ENCODE measurements around the gene FYB1. TPM values are rescaled to one million over a fixed set of nuclear protein-coding genes. Genes with fewer than 3 reads are reported as not detected.

FYB1 gene
- total RNA-seq, 1 experiment from 2014 or later: 0.42 TPM

DNA sequence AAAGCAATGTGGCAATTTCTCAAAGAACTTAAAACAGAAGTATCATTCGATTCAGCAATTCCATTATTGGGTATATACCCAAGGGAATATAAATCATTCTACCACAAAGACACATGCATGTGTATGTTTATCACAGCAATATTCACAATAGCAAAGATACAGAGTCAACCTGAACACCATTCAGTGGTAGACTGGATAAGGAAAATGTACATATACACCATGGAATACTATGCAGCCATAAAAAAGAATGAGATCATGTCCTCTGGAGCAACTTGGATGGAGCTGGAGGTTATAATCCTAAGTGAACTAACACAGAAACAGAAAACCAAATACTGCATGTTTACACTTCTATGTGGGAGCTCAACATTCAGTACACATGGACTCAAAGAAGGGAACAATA, 21.4 kb upstream of the FYB1 start:
- H3K9ac ChIP-seq (ENCODE audit: low read length): no peak overlapping the region
- RAD21 ChIA-PET (ENCODE audit: low non-redundant PET in 1 of 2, low total read pairs in 2 of 2, uncharacterized antibody in 2 of 2, unreplicated experiment in 2 of 2): no interaction called here
- H3K27ac ChIP-seq (ENCODE audit: low read depth, low read length): no peak overlapping the region
- POLR2A ChIA-PET: no interaction called here
- no TSS peak for BruUV-seq (replicated peaks)
- H3K79me2 ChIP-seq (ENCODE audit: insufficient read depth, low read length): no peaks in the 10 kb centered on the region
- H4K20me1 ChIP-seq (ENCODE audit: insufficient read depth): no peaks in the 10 kb centered on the region
- CTCF ChIA-PET: no interaction called here
- H3K4me3 ChIP-seq (replicated peaks in 1 of 2; ENCODE audit: low read depth in 1 of 2, low read length in 2 of 2): no peak overlapping the region
- H3K9me3 ChIP-seq (ENCODE audit: control insufficient read depth in 1 of 2, insufficient read depth in 1 of 2, low read depth in 1 of 2, low read length in 2 of 2): no peaks in the 10 kb centered on the region
- no peak for ATAC-seq
- DNase-seq (ENCODE audit: low read depth, low spot score): no peak
- no peak overlapping the region for H2AFZ ChIP-seq (ENCODE audit: low read depth, low read length, poor library complexity, severe bottlenecking)
- intact Hi-C loops (cut with micrococcal nuclease): no loop called here
- no peaks in the 10 kb centered on the region for H3K36me3 ChIP-seq (ENCODE audit: control insufficient read depth in 1 of 2, insufficient read depth in 2 of 2, low read length in 2 of 2)
- no peak for TF ChIP-seq SIN3A (IDR thresholded peaks at IDR 0.05; ENCODE audit: low read depth)
- no peak for TF ChIP-seq EGR1 (IDR thresholded peaks at IDR 0.05; ENCODE audit: low read depth)
- no peak for TF ChIP-seq ZNF274 (IDR thresholded peaks at IDR 0.05; ENCODE audit: low read depth, low read length)
- no peak for TF ChIP-seq JUND (IDR thresholded peaks at IDR 0.05)
- TF ChIP-seq TCF7L2 (IDR thresholded peaks at IDR 0.05; ENCODE audit: borderline replicate concordance, extremely low read depth, insufficient read depth, insufficient read length): no peak
- TF ChIP-seq, protein P1, sequence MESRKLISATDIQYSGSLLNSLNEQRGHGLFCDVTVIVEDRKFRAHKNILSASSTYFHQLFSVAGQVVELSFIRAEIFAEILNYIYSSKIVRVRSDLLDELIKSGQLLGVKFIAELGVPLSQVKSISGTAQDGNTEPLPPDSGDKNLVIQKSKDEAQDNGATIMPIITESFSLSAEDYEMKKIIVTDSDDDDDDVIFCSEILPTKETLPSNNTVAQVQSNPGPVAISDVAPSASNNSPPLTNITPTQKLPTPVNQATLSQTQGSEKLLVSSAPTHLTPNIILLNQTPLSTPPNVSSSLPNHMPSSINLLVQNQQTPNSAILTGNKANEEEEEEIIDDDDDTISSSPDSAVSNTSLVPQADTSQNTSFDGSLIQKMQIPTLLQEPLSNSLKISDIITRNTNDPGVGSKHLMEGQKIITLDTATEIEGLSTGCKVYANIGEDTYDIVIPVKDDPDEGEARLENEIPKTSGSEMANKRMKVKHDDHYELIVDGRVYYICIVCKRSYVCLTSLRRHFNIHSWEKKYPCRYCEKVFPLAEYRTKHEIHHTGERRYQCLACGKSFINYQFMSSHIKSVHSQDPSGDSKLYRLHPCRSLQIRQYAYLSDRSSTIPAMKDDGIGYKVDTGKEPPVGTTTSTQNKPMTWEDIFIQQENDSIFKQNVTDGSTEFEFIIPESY (IDR thresholded peaks at IDR 0.05; ENCODE audit: extremely low read depth, insufficient replicate concordance, low read length): no peak
- no peak for TF ChIP-seq CEBPB (IDR thresholded peaks at IDR 0.05; ENCODE audit: low read depth)
- no peak for TF ChIP-seq ZFX (IDR thresholded peaks at IDR 0.05)
- no peak for TF ChIP-seq YY1 (IDR thresholded peaks at IDR 0.05; ENCODE audit: extremely low read depth, insufficient replicate concordance, low read depth, low read length)
- TF ChIP-seq ATF3 (IDR thresholded peaks at IDR 0.05): no peak
- no peak for TF ChIP-seq SRF (IDR thresholded peaks at IDR 0.05; ENCODE audit: low read depth)
- TF ChIP-seq, protein P2, sequence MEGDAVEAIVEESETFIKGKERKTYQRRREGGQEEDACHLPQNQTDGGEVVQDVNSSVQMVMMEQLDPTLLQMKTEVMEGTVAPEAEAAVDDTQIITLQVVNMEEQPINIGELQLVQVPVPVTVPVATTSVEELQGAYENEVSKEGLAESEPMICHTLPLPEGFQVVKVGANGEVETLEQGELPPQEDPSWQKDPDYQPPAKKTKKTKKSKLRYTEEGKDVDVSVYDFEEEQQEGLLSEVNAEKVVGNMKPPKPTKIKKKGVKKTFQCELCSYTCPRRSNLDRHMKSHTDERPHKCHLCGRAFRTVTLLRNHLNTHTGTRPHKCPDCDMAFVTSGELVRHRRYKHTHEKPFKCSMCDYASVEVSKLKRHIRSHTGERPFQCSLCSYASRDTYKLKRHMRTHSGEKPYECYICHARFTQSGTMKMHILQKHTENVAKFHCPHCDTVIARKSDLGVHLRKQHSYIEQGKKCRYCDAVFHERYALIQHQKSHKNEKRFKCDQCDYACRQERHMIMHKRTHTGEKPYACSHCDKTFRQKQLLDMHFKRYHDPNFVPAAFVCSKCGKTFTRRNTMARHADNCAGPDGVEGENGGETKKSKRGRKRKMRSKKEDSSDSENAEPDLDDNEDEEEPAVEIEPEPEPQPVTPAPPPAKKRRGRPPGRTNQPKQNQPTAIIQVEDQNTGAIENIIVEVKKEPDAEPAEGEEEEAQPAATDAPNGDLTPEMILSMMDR (IDR thresholded peaks at IDR 0.05 in 2 of 3, conservative IDR thresholded peaks at IDR 0.05 in 1 of 3; ENCODE audit: borderline replicate concordance in 1 of 3, insufficient read depth in 1 of 3, low read depth in 2 of 3, low read length in 2 of 3): no peak
- TF ChIP-seq ELF1 (IDR thresholded peaks at IDR 0.05; ENCODE audit: borderline replicate concordance, low read depth): no peak
- no peak for TF ChIP-seq POLR2A (IDR thresholded peaks at IDR 0.05; ENCODE audit: borderline replicate concordance, extremely low read depth, insufficient read depth, insufficient read length)
- H3K27me3 ChIP-seq (ENCODE audit: insufficient read depth, low read length): no peaks in the 10 kb centered on the region
- H3K9me2 ChIP-seq (ENCODE audit: insufficient read depth): no peaks in the 10 kb centered on the region
- no peak overlapping the region for H3K4me2 ChIP-seq (ENCODE audit: low read length)
- H3K4me1 ChIP-seq (ENCODE audit: control insufficient read depth in 1 of 2, insufficient read depth in 2 of 2, low read length in 2 of 2): no peaks in the 10 kb centered on the region

All from HCT116 (cell line).